ENCODE data around the gene PACSIN2.

DNA sequence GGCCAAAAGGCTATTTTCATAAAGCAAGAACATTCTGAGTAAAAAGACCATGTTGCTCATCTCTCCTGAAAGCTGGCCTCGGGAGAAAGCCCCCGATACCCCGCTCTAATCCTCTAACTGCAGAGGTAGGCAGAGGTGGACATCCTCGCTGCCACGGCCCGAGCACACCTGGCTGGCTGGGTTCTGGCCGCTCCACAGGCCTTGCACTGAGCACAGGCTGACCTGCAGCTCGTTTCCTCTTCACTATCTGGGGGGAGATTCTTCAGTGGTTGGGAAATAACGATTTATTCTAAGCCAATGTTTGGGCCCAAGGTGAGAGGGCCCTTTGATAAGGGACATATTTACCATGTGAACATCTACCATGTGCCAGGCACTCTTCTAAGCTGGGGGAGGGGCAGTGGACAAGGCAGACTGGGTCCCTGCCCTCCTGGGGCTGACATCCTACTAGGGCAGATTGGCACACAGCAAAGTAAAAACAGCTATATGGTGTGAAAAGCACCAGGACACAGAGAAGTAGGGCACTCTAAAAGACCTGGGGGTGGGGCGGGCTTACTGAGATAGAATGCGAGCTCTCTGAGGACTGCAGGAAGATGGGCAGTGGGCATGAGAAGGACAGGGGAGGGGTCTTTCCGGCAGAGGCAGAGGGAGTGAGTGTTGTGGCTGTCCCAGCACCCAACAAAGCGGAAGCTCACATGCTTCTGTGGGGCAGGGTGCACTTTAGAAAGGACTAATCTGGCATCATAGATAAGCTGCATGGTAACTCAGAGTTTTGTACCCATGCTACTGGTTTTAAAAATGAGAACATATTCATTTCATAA, 92.4 kb downstream of the PACSIN2 start:
- TF ChIP-seq, protein P1, sequence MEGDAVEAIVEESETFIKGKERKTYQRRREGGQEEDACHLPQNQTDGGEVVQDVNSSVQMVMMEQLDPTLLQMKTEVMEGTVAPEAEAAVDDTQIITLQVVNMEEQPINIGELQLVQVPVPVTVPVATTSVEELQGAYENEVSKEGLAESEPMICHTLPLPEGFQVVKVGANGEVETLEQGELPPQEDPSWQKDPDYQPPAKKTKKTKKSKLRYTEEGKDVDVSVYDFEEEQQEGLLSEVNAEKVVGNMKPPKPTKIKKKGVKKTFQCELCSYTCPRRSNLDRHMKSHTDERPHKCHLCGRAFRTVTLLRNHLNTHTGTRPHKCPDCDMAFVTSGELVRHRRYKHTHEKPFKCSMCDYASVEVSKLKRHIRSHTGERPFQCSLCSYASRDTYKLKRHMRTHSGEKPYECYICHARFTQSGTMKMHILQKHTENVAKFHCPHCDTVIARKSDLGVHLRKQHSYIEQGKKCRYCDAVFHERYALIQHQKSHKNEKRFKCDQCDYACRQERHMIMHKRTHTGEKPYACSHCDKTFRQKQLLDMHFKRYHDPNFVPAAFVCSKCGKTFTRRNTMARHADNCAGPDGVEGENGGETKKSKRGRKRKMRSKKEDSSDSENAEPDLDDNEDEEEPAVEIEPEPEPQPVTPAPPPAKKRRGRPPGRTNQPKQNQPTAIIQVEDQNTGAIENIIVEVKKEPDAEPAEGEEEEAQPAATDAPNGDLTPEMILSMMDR (IDR thresholded peaks at IDR 0.05; ENCODE audit: low read length): no peak
- TF ChIP-seq EZH2 (optimal IDR thresholded peaks at IDR 0.05; ENCODE audit: low read depth, low read length): no peak

All from MM.1S (cell line).